Measurements from ENCODE around the gene CLASP1.

DNA sequence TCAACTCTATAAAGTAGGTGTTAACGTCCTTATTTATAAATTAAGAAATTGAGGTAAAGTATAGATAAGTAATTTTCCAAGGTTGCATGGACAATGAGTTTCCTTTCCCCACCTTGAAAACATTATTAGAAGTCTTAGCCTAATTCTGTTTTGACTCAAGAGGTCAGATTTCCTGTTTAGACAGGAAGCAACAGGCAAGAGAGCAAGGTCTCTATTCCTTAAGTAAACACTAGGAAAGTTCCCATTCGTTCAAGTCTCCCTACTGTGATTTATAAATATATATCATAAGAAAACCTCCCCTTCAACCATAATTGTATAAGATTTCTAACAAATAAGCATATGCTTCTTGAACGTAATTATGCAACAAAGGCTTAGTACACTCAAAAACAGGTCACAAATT lies 40.3 kb downstream of the CLASP1 start:
- TF ChIP-seq EZH2 (IDR thresholded peaks at IDR 0.05; ENCODE audit: borderline replicate concordance, low read depth, low read length, severe bottlenecking) (no peak), POLR2A (IDR thresholded peaks at IDR 0.05; ENCODE audit: low read depth, low read length) (no peak), CTCF (IDR thresholded peaks at IDR 0.05; ENCODE audit: extremely low read depth in 1 of 2, insufficient read depth in 1 of 2, low read depth in 1 of 2, low read length in 2 of 2) (no peak), POLR2AphosphoS5 (IDR thresholded peaks at IDR 0.05; ENCODE audit: insufficient read depth, low read depth, low read length) (no peak)
- TF ChIP-seq, protein P1, sequence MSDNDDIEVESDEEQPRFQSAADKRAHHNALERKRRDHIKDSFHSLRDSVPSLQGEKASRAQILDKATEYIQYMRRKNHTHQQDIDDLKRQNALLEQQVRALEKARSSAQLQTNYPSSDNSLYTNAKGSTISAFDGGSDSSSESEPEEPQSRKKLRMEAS (IDR thresholded peaks at IDR 0.05; ENCODE audit: insufficient read depth, insufficient read length) = no peak

All from endothelial cell of umbilical vein (primary cell).